HG02759 (cell line): ENCODE data around the gene AHCYL2.
A peak's percentile ranks its signal among the peaks of the same experiment; 100 is the strongest.
"Not testable (repeated sequence)": the region's sequence is repeated elsewhere in the genome, so short reads cannot be mapped to it uniquely, and the experiment has no call there.

Source experiments
- ATAC-seq: cut with Tn5 transposase; IDR thresholded peaks from one replicate; pipeline ENCODE4 v1.9.1; 2021; ENCODE audit warnings: mild to moderate bottlenecking, moderate library complexity; ENCODE audit not compliant: unreplicated experiment

Gene AHCYL2

DNA sequence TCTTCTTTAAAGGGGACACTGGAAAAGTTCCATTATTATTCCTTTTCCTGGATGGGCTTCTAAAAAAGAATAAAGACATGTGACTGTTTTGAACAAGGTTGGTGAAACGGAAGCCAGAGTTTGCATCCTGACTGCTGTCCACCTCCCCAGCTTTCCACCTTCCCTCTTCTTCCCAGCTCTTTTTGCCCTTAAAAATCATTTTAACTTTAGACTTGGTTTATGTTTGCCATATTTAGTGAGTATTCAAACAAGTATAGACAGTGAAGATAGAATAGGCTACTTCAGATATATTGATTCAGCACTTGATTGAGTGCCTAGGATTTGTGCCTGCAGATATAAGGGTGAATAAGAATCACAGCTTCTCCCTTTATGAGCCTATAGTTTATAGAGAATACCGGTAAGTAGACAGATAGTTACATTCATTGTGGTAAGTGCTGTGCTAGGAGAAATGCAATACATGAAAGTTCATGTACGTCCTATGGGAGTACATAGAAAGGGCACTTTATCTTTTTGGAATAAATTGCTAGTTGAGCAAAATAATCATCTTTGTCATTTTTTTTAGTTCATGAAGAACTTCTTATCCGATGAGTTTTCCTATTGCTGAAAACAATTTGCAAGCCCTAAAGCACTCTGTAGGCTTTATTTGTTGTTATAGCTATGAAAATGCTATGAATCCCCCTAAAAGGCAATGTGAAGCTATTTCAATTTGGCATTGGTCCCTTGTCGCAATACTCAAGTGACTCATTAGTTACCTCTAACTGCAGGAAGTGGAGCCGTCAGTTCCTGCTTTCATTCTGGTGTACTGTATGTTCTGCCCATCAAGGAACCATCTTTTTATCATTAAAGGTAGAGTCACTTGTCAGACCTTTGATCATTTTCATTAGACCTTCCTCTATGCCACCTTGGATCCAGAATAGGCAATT is 152.2 kb downstream of the AHCYL2 start:
- no peak for ATAC-seq

- ATAC-seq, result no peak
These were observed 157.1 kb downstream of the AHCYL2 start for GRCh38 chr7:129381710-129382484.

GRCh38 chr7:129383542-129384132 is 158.8 kb downstream of the AHCYL2 start:
- ATAC-seq, result no peak

DNA sequence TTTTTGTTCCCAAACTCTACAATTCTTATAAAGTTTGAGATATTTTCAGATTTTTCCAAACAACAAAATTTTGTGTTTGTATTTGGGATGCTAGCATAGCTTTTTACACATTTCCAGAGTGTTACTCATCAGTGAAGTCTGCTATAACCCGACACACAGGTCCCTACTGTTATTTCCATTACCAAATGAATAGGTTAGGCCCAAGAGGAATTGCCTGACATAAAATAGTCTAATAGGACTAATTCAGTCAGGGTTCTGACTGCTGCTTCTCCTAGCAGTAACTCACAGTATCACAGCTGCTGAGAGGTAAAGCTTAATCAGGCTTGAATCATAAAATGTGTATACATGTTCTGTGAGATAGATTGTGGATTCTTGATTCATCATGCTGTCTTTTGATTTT is 160.3 kb downstream of the AHCYL2 start:
- no peak for ATAC-seq

DNA sequence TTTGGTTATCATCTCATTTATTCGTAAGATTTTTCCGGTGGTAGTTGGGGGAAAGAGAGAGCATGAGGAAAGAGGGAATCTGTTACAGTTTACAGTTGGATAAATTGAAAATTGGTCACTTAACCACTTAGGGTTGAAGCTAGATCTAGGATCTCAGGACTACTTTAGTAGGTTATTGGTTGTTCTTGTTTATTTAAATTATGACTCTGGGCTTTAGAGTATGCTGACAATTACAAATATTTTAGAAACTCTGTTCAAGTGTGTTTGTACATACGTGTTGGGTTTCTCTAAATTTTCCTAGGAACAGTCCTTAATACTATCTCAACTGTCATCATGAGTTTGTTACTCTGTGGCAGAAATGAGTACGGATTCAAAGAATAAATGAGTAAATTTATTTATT is 160.8 kb downstream of the AHCYL2 start:
- ATAC-seq, result no peak

DNA sequence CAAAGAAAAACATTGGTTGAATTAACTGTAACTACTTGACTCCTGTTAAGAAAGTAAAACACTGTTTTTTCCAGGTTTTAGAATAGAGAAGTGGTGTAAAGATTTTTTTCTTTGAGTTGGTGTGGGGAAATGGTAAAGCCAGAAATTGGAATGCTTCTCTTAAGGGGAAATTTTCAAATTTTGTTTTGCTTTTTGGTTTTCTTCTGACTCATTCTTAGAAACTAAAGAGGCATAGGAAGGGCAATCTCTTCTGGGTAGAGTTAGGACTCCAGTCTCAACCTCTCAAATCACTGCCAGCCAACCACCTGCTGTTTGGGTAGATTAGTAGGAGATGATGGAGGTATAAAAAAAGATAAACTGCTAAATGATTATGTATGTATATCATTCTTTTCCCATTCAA is 161.7 kb downstream of the AHCYL2 start:
- no peak for ATAC-seq

GRCh38 chr7:129387537-129387936 is 162.7 kb downstream of the AHCYL2 start:
- no peak for ATAC-seq

GRCh38 chr7:129388333-129389098 is 163.7 kb downstream of the AHCYL2 start:
- ATAC-seq, result no peak

GRCh38 chr7:129389829-129390228 is 165.0 kb downstream of the AHCYL2 start:
- ATAC-seq, result no peak

- no peak for ATAC-seq
These were observed 165.5 kb downstream of the AHCYL2 start for GRCh38 chr7:129390314-129390713.

GRCh38 chr7:129391546-129392171 is 166.8 kb downstream of the AHCYL2 start:
- no peak for ATAC-seq

- no peak for ATAC-seq
These were observed 168.4 kb downstream of the AHCYL2 start for GRCh38 chr7:129393255-129393654.

DNA sequence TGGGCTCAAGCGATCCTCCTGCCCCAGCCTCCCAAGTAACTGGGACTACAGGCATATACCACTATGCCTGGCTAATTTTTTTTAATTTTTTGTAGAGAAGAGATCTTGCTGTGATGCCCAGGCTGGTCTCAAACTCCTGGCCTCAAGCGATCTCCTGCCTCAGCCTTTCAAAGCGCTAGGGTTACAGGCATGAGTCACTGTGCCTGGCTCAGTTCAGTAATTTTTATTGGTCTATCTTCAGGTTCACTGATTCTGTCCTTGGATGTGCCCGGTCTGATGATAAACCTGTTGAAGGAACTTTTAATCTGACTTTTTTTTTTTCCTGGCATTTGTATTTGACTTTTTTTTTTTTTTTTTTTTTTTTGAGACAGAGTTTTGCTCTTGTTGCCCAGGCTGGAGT is 169.3 kb downstream of the AHCYL2 start:
- ATAC-seq, result no peak

DNA sequence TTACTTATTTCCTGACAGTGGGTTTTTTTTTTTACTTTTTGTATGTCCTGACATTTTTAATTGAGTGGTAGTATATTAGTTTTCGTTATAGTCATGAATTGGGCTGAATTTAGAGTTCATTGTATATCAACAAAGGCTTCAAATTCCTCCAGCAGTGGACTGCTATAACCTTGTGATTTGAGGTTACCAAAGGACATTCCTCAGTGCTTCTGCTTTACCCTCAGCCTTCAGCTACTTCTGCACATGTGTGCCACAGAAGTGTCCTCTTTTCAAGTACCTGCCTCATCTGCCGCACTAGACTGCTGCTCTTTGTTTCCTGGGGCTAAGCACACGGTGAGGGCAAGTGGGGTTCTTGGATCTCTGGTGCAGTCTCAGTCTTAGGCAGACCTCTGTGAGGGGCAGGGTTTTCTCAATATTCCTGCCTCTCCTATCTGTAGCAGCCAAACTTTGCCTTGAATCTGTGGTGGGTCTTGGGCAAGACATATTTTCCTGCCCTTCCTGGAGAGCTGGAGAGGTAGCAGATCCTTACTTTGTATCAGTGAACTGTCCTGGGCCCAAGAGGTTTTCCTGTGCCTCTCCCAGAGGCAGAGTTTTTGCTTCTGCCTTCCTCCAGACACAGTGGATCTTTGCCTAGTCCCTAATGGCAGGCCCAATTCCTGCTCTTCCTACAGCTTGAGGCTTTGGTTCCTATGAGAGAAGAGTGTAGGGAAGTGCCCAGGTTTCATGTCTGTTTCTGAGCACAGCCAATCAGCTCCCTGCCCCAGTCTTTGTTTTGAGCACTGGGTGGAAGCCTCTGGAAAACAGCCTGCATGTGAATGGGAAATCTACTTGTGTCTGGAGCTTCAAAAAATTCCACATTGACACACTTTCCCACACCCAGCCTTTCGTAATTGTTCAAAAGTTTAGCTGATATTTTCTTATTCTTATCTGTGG is 170.4 kb downstream of the AHCYL2 start:
- no peak for ATAC-seq

DNA sequence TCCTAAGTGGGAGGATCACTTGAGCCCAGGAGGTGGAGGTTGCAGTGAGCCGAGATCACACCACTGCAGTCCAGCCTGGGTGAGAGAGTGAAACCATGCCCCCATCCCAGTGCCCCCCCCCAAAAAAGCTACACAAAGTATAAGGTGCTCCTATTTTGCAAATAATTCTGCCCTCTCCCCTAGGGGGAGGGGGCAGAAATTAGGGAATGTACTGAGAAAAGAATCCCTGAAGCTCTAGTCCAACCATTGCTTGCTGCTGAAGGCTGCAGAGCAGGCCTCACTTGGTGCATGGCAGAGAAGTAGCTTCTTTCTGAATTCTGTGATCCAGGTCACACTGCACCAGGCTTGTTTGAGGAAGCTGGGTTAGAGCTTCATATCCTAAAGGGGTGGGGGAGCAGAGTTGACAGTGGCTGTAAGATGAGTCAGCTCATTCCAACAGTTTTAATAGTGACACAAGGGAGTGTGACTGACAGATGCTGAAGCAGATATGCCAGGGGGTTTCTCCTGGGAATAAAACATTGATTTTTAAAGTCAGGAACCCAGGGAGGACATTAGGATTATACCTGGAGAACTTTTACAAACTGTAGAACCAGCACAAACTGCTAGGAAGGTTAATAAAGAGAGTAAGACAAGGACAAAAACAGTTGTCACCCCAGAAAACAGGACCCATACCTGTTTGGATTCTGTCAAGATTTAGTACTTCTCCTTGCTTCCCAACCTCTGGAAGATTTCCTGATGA is 176.6 kb downstream of the AHCYL2 start:
- no peak for ATAC-seq

- peak; percentile 90 for ATAC-seq
These were observed 177.4 kb downstream of the AHCYL2 start for GRCh38 chr7:129401967-129402860.

- ATAC-seq, result no peak
These were observed 180.7 kb downstream of the AHCYL2 start for GRCh38 chr7:129405527-129405926.

GRCh38 chr7:129410238-129410637 is 185.4 kb downstream of the AHCYL2 start:
- ATAC-seq, result not testable (repeated sequence)
